HUES6 (cell line): Measurements from ENCODE around the gene HK1.
"Not testable (repeated sequence)": the region's sequence is repeated elsewhere in the genome, so short reads cannot be mapped to it uniquely, and the experiment has no call there.

Experiments used
- H3K27ac ChIP-seq: 2 replicates; pipeline ENCODE4 v1.7.0; 2013; ENCODE audit warnings: low read depth, mild to moderate bottlenecking, low read length, inconsistent platforms
- H3K27me3 ChIP-seq: 2 replicates; pipeline ENCODE4 v1.6.1; 2013; ENCODE audit warnings: low read length; ENCODE audit not compliant: control insufficient read depth, insufficient read depth
- H3K36me3 ChIP-seq: 2 replicates; pipeline ENCODE4 v1.6.1; 2013; ENCODE audit warnings: low read length; ENCODE audit not compliant: control insufficient read depth, insufficient read depth
- H3K4me1 ChIP-seq: 2 replicates; pipeline ENCODE4 v1.6.1; 2013; ENCODE audit warnings: low read length; ENCODE audit not compliant: control insufficient read depth, insufficient read depth
- H3K4me3 ChIP-seq: 2 replicates; pipeline ENCODE4 v1.5.1; 2013; ENCODE audit warnings: low read depth, low read length
- H3K9ac ChIP-seq: one replicate; pipeline ENCODE4 v1.6.1; 2013; ENCODE audit warnings: mild to moderate bottlenecking, low read length
- H3K9me3 ChIP-seq: 2 replicates; pipeline ENCODE4 v1.6.1; 2013; ENCODE audit warnings: low read depth, low read length; ENCODE audit not compliant: control insufficient read depth, insufficient read depth

The HK1 gene

GRCh38 chr10:69242040-69242851 lies 36.0 kb upstream of the HK1 start:
- Histone ChIP-seq H3K4me1 (peaks cover 13% of the 10 kb centered on the region), H3K9me3 (no peaks in the 10 kb centered on the region), H3K27me3 (no peaks in the 10 kb centered on the region), H3K36me3 (no peaks in the 10 kb centered on the region), H3K4me3 (no peak overlapping the region), H3K27ac (no peak overlapping the region), H3K9ac (no peak overlapping the region)

DNA sequence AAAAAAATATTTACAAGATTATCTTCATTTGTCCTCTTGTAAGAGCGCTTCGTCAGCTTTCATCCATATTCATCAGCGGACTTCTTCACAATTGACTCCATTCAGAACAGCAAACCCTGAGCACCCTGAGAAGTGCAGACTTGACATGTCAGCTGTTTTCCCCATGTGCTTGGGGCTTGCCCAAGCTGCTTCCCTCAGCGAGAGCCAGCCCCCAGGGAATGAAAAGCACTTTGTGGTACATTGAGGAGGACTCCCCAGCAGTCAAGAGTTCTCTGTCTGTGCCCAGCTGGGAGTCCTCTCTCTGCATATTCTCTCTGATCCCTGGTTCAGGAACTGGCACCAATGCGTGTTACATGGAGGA lies 35.5 kb upstream of the HK1 start:
- Histone ChIP-seq H3K27ac (no peak overlapping the region), H3K9me3 (no peaks in the 10 kb centered on the region), H3K4me1 (peaks cover 11% of the 10 kb centered on the region), H3K27me3 (no peaks in the 10 kb centered on the region), H3K9ac (no peak overlapping the region), H3K36me3 (no peaks in the 10 kb centered on the region), H3K4me3 (no peak overlapping the region)

- no peak overlapping the region for H3K27ac ChIP-seq
- H3K36me3 ChIP-seq: no peaks in the 10 kb centered on the region
- no peak overlapping the region for H3K9ac ChIP-seq
- no peaks in the 10 kb centered on the region for H3K9me3 ChIP-seq
- H3K4me3 ChIP-seq: no peak overlapping the region
- 0 out of 2 replicates have a peak, but pooled peaks cover 8% of the 10 kb centered on the region for H3K4me1 ChIP-seq
- H3K27me3 ChIP-seq: no peaks in the 10 kb centered on the region
Measured at GRCh38 chr10:69243817-69244216, 34.5 kb upstream of the HK1 start.

GRCh38 chr10:69246036-69246435 lies 32.3 kb upstream of the HK1 start:
- H3K27ac ChIP-seq: no peak overlapping the region
- H3K9ac ChIP-seq: no peak overlapping the region
- no peaks in the 10 kb centered on the region for H3K27me3 ChIP-seq
- no peak overlapping the region for H3K4me3 ChIP-seq
- H3K36me3 ChIP-seq: no peaks in the 10 kb centered on the region
- H3K4me1 ChIP-seq: 0 out of 2 replicates have a peak, but pooled peaks cover 3% of the 10 kb centered on the region
- no peaks in the 10 kb centered on the region for H3K9me3 ChIP-seq

GRCh38 chr10:69246581-69247312 lies 31.5 kb upstream of the HK1 start:
- no peaks in the 10 kb centered on the region for H3K9me3 ChIP-seq
- no peak overlapping the region for H3K9ac ChIP-seq
- no peaks in the 10 kb centered on the region for H3K27me3 ChIP-seq
- H3K27ac ChIP-seq: no peak overlapping the region
- H3K36me3 ChIP-seq: no peaks in the 10 kb centered on the region
- no peak overlapping the region for H3K4me3 ChIP-seq
- 0 out of 2 replicates have a peak, but pooled peaks cover 3% of the 10 kb centered on the region for H3K4me1 ChIP-seq

GRCh38 chr10:69247313-69247710 lies 31.0 kb upstream of the HK1 start:
- H3K4me1 ChIP-seq: 0 out of 2 replicates have a peak, but pooled peaks cover 3% of the 10 kb centered on the region
- no peaks in the 10 kb centered on the region for H3K9me3 ChIP-seq
- H3K27ac ChIP-seq: no peak overlapping the region
- H3K4me3 ChIP-seq: no peak overlapping the region
- H3K36me3 ChIP-seq: no peaks in the 10 kb centered on the region
- no peak overlapping the region for H3K9ac ChIP-seq
- H3K27me3 ChIP-seq: no peaks in the 10 kb centered on the region

- Histone ChIP-seq H3K36me3 (no peaks in the 10 kb centered on the region), H3K9me3 (no peaks in the 10 kb centered on the region), H3K27ac (no peak overlapping the region), H3K4me1 (no peaks in the 10 kb centered on the region), H3K9ac (no peak overlapping the region), H3K4me3 (no peak overlapping the region), H3K27me3 (no peaks in the 10 kb centered on the region)
Measured at GRCh38 chr10:69248117-69248730, 30.1 kb upstream of the HK1 start.

DNA sequence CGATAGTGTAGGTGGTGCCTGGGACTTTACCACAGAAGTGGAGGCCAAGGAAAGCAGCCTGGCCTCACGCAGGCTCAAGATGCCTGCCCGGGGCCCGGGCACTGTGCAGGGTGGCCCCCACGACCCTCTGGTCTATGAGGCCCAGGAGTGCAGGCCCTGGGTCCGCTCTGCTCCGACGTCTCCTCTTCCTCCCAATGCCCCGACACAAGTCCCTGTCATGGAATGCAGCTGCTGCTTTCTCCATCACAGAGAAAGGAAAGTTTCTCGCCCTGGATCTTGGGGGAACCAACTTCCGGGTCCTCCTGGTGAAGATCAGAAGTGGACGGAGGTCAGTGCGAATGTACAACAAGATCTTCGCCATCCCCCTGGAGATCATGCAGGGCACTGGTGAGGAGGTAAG lies 28.3 kb upstream of the HK1 start:
- Histone ChIP-seq H3K9ac (no peak overlapping the region), H3K27me3 (no peaks in the 10 kb centered on the region), H3K9me3 (no peaks in the 10 kb centered on the region), H3K4me1 (no peaks in the 10 kb centered on the region), H3K27ac (no peak overlapping the region), H3K4me3 (no peak overlapping the region), H3K36me3 (no peaks in the 10 kb centered on the region)

DNA sequence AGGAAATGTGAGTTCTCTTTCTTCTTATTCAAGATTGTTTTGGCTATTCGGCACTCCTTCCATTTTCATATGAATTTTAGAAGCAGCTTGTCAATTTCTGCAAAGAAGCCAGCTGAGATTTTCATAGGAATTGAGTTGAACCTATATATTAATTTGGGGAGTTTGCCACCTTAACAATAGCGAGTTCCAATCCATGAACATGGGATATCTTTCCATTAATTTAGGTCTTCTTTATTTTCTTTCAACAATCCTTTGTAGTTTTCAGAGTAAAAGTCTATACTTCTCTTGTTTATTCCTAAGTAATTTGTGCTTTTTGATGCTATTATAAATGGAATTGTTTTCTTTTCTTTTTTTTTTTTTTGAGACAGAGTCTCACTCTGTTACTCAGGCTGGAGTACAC lies 26.9 kb upstream of the HK1 start:
- not testable (repeated sequence) for H3K9ac ChIP-seq, H3K27me3 ChIP-seq, H3K36me3 ChIP-seq, H3K4me3 ChIP-seq, H3K4me1 ChIP-seq, H3K27ac ChIP-seq, H3K9me3 ChIP-seq

GRCh38 chr10:69253171-69253570 lies 25.1 kb upstream of the HK1 start:
- no peaks in the 10 kb centered on the region for H3K27me3 ChIP-seq
- no peak overlapping the region for H3K27ac ChIP-seq
- H3K4me3 ChIP-seq: no peak overlapping the region
- no peak overlapping the region for H3K9ac ChIP-seq
- no peaks in the 10 kb centered on the region for H3K9me3 ChIP-seq
- no peaks in the 10 kb centered on the region for H3K36me3 ChIP-seq
- no peaks in the 10 kb centered on the region for H3K4me1 ChIP-seq

DNA sequence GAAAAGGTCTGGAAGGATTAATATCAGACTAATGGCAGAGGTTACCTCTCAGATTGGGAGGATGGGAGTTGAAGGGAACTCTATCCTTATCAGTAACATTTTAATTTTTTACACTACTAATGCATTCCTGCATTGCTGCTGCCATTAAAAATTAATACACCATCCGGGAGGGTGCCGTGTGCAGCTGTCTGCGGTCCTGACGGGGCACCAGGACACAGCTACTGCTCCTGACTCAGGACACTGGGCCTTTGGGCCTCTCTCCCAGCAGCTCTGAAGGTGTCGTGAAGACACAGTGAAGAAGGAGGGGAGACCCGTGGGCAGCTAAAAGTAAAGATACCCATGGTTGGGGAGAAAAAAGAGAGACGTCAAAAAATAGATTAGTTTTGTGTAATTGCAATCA lies 23.4 kb upstream of the HK1 start:
- Histone ChIP-seq H3K9ac (no peak overlapping the region), H3K27ac (no peak overlapping the region), H3K4me3 (no peak overlapping the region), H3K27me3 (no peaks in the 10 kb centered on the region), H3K9me3 (no peaks in the 10 kb centered on the region), H3K4me1 (no peaks in the 10 kb centered on the region), H3K36me3 (no peaks in the 10 kb centered on the region)
